ENCODE measurements around the gene CYP46A1. TPM values are rescaled to one million over a fixed set of nuclear protein-coding genes. Genes with fewer than 3 reads are reported as not detected.

Gene CYP46A1
- total RNA-seq, 1 experiment from 2014 or later, result 0.02 TPM

DNA sequence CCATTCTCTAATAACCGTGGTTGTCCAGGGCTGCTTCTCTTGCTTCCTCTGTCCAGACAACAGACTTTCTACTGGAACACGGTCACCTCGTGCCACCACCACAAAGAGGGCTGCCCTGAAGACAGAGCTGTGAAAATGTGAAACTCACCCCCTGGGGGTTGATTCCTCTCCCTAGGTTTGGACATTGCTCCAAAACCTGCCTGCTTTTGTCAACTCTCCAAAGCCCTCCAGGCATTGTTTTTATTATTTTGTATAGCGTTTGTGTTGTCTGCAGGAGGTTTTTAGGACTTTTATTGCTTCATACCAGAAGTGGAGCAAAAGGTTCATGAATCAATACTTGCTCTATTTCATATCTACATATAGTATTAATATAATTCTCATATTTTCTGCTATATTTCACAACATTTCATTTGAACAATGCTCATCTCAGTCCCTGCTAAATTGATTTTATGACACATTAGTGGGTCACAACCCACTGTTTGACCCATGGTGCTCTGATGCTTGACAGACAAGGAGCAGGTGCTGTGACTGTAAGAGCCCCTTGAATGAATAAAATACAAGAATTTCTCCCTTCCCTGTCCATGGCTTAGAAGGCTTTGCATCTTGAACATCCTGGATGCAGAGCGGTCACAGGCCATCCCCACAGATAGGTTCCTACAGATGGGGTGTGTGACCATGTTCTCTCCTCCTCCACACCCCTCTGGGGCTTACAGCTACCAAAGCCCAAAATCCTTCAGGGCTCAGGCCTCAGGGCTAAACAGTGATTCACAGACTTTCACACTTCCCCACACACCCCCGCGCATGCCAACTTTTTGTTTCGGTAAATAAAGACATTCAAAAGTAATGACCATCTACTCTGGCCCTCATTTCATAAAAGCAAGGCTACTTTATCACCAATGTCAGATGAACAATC is 88.5 kb downstream of the CYP46A1 start:
- no peak for DNase-seq (ENCODE audit: extremely low read depth, low read depth)

- DNase-seq (ENCODE audit: extremely low read depth, low read depth), result no peak
Observed at GRCh38 chr14:99773521-99774497, 89.7 kb downstream of the CYP46A1 start.

DNA sequence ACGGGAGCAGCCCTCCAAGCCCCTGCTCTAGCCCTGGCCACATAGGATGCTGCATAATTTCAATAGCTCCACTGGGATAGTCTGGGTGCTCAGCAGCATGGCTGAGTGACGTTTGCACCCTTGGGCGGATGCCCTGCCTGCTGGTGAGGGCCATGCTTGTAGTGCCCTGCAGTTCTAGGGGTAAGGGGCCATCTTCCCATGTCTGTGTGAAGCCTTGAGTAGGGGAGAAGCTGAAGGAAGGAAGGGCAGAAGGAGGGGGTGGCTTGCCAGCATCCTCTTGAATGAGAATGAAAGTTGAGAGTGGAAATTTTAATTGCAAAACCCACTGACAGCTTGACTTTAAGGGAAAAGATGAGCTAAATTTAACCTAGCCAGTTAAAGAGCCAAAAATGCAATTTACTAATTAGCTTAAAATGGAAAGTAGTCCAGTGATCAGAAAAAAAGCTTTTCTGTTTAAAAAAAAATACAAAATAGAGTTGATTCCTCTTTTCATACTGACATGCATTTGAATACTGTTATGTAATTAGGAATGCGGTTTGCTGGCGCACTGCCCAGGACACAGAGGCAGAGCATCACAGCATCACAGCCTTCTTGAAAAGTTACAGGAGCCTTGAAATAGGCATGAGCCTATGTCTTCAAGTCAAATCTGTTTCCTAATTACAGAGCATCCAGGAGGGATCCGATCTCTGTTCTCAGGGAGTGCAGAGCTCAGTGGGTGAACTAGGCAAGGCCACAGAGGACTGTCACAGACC is 90.6 kb downstream of the CYP46A1 start:
- no peak for DNase-seq (ENCODE audit: extremely low read depth, low read depth)

DNA sequence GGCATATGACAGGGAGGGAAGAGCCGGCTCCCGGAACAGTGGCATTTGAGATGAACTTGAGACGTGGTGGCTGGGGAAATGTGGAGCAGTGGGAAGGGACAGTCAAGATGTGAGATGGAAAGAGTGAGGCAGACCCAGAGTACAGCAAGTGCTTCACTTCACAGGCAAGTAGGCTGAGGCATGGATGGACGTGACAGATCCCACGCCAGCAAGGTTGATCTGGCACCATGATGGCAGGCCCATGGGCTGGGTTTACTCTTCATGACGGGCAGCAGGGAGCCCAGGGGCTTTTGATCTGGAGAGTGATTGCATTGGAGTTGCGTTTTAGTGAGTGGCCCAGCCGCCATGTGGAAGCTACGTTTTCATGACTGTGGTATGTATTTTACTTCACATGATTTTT is 91.3 kb downstream of the CYP46A1 start:
- no peak for DNase-seq (ENCODE audit: extremely low read depth, low read depth)

Other genes with a start within 250 kb of the CYP46A1 start
- 54.3 and 60.5 TPM in 2 replicates for gene SETD3, start 203.4 kb upstream of the CYP46A1 start, total RNA-seq (2014; rRNA removed; shearing (Covaris generic))
- 18.1 and 23.3 TPM in 2 replicates for gene CCNK, start 202.9 kb upstream of the CYP46A1 start, total RNA-seq (2014; rRNA removed; shearing (Covaris generic))
- gene CCDC85C, start 80.1 kb upstream of the CYP46A1 start, total RNA-seq (2014; rRNA removed; shearing (Covaris generic)), result 7.2 and 9.2 TPM in 2 replicates
- gene HHIPL1, start 39.2 kb upstream of the CYP46A1 start, total RNA-seq (2014; rRNA removed; shearing (Covaris generic)), result 0.84 and 1.0 TPM in 2 replicates
- gene EML1, start 109.1 kb downstream of the CYP46A1 start, total RNA-seq (2014; rRNA removed; shearing (Covaris generic)), result 9.7 and 12.7 TPM in 2 replicates